GM12878 (cell line): Measurements from ENCODE around the gene ACVR1C. TPM values are rescaled to one million over a fixed set of nuclear protein-coding genes. Genes with fewer than 3 reads are reported as not detected.

Experiments
- ATAC-seq: fragments of 200-7000 bp; cut with Tn5 transposase; 3 replicates; pipeline ENCODE4 v1.9.1; 2020; ENCODE audit warnings: mild to moderate bottlenecking, moderate library complexity
- BruUV-seq: library from RNA; stranded (reverse); fragments of 400-500 nt; replicated peaks from 2 replicates; lab custom pipeline; 2021; lab: Mats Ljungman, UMichigan
- CTCF ChIA-PET: fragments of 300-600 bp; sonication (Branson Sonifier 250); formaldehyde crosslinking; extraction: SDS; loops from one replicate; lab custom pipeline; 2021; ENCODE audit warnings: inconsistent platforms; lab: Yijun Ruan, JAX
- POLR2A ChIA-PET: fragments of 350-600 bp; formaldehyde crosslinking; extraction: SDS; loops from one replicate; lab custom pipeline; 2021; ENCODE audit warnings: inconsistent platforms; lab: Charles Lee
- RAD21 ChIA-PET: fragments of 300-600 bp; sonication (Branson Sonifier 250); formaldehyde crosslinking; loops from one replicate; lab custom pipeline; 2023; ENCODE audit warnings: antibody characterized with exemption; ENCODE audit not compliant: unreplicated experiment; lab: Charles Lee
- SMC1A ChIA-PET: fragments of 300-600 bp; sonication (Branson Sonifier 250); formaldehyde crosslinking; loops from one replicate; lab custom pipeline; 2023; ENCODE audit not compliant: unreplicated experiment, uncharacterized antibody; lab: Charles Lee
- DNase-seq: peaks from one replicate; pipeline ENCODE4 v3.0.0-alpha.2; 2011; ENCODE audit warnings: low read depth, low spot score
- FAIRE-seq: peaks from 3 replicates; lab custom pipeline; 2011; peaks lifted over from hg19 to GRCh38; lab: Jason Lieb, UNC
- H2AFZ ChIP-seq: 2 replicates; pipeline ENCODE4 v1.6.0; 2011; ENCODE audit warnings: low read depth, low read length, control low read depth; ENCODE audit not compliant: control insufficient read depth
- H3K27ac ChIP-seq: 2 replicates; pipeline ENCODE4 v1.5.1; 2011; ENCODE audit warnings: control low read depth; ENCODE audit not compliant: control insufficient read depth, insufficient read depth
- H3K27me3 ChIP-seq, 2 experiments: replicated peaks in 1 of 2; 2 replicates each; pipeline versions ENCODE4 v1.6.0 to v1.6.1; 2011; ENCODE audit warnings: low read length in 1 of 2; ENCODE audit not compliant: control insufficient read depth in 2 of 2, insufficient read depth in 2 of 2
- H3K36me3 ChIP-seq, 2 experiments: 2 replicates each; pipeline ENCODE4 v1.5.1; 2011; ENCODE audit warnings: low read length in 1 of 2; ENCODE audit not compliant: control insufficient read depth in 2 of 2, insufficient read depth in 2 of 2
- H3K4me1 ChIP-seq: 2 replicates; pipeline ENCODE4 v1.6.1; 2011; ENCODE audit warnings: mild to moderate bottlenecking, low read length, moderate library complexity, mixed read lengths; ENCODE audit not compliant: control insufficient read depth, insufficient read depth
- H3K4me2 ChIP-seq: 2 replicates; pipeline ENCODE4 v1.6.0; 2011; ENCODE audit warnings: control low read depth; ENCODE audit not compliant: control insufficient read depth, insufficient read depth
- H3K4me3 ChIP-seq: fragments of 200-600 bp; sonication (generic); 2 replicates; pipeline ENCODE4 v1.5.1; 2016
- H3K79me2 ChIP-seq: 2 replicates; pipeline ENCODE4 v1.6.0; 2011; ENCODE audit warnings: low read length; ENCODE audit not compliant: control insufficient read depth, insufficient read depth
- H3K9ac ChIP-seq: 2 replicates; pipeline ENCODE4 v1.8.0; 2011; ENCODE audit warnings: low read length, control low read depth, mixed read lengths; ENCODE audit not compliant: control insufficient read depth, insufficient read depth
- H3K9me3 ChIP-seq: replicated peaks from 3 replicates; pipeline ENCODE4 v1.5.1; 2011; ENCODE audit warnings: mild to moderate bottlenecking, low read length; ENCODE audit not compliant: control insufficient read depth, insufficient read depth
- H4K20me1 ChIP-seq: 2 replicates; pipeline ENCODE4 v1.6.0; 2011; ENCODE audit not compliant: control insufficient read depth, insufficient read depth
- NBN ChIP-seq: fragments of 450-650 bp; IDR thresholded peaks from 2 replicates; pipeline ENCODE4 v1.6.1; 2016
- RB1 ChIP-seq: fragments of 450-650 bp; formaldehyde crosslinking; IDR thresholded peaks from 2 replicates; pipeline ENCODE4 v1.6.1; 2017; ENCODE audit warnings: mild to moderate bottlenecking, borderline replicate concordance
- SIX5 ChIP-seq: IDR thresholded peaks from 2 replicates; pipeline ENCODE4 v1.6.1; 2011; ENCODE audit warnings: mild to moderate bottlenecking, low read depth, low read length, moderate library complexity; ENCODE audit not compliant: severe bottlenecking
- STAT1 ChIP-seq: fragments of 450-650 bp; conservative IDR thresholded peaks from 2 replicates; pipeline ENCODE4 v1.6.1; 2014; ENCODE audit warnings: antibody characterized with exemption, mild to moderate bottlenecking
- YY1 ChIP-seq: IDR thresholded peaks from 2 replicates; pipeline ENCODE4 v1.6.1; 2011; ENCODE audit warnings: low read depth, mild to moderate bottlenecking, low read length
- WGBS: methylation state at CpG from one replicate; pipeline ENCODE4 v1.1.6; 2016; ENCODE audit warnings: low lambda C conversion rate; ENCODE audit not compliant: insufficient replicate concordance, insufficient coverage; ENCODE audit errors: missing lambda C conversion rate; 5-methylcytosine and 5-hydroxymethylcytosine counted together
- in situ Hi-C: fragments of 300-500 bp; cut with MboI; formaldehyde crosslinking; loops from 9 replicates; pipeline ENCODE4 v1.14.3; 2018; ENCODE audit warnings: mixed read lengths
- intact Hi-C: fragments of 100-400 bp; cut with micrococcal nuclease; formaldehyde crosslinking; loops from one replicate; pipeline ENCODE4 v1.14.2; 2022; ENCODE audit not compliant: unreplicated experiment
- polyA plus RNA-seq, 11 experiments: library from polyadenylated mRNA; depleted of rRNA in 4 of 11; unstranded in 6 of 11; stranded (reverse) in 5 of 11; fragments of >200 nt; fragmentation: Nextera tagmentation in 4 of 11; fragmentation: Illumina TruSeq in 1 of 11; extraction: Ambion mirVana in 4 of 11; extraction: Trizol in 1 of 11; gene quantifications; 1 replicate in 1 of 11; 2 replicates in 10 of 11; pipeline versions ENCODE4 v1.2.1 to v1.2.3, GENCODE V29; 2011 to 2016; ENCODE audit warnings: inconsistent platforms in 2 of 11, missing spikeins in 2 of 11, low read depth in 1 of 11
- total RNA-seq, 4 experiments: library from RNA; depleted of rRNA in 3 of 4; stranded (reverse); fragments of >200 nt in 3 of 4; fragmentation: Illumina TruSeq in 1 of 4; extraction: Trizol in 1 of 4; gene quantifications; 2 replicates each; pipeline versions ENCODE4 v1.2.1 to v1.2.3, GENCODE V29; 2013 to 2021
- TF ChIP-seq, protein P1 (sequence below): fragments of 450-650 bp; IDR thresholded peaks from 2 replicates; pipeline ENCODE4 v1.6.1; 2014; ENCODE audit warnings: mild to moderate bottlenecking
- TF ChIP-seq, protein P2 (sequence below): fragments of 150-350 bp; IDR thresholded peaks from 2 replicates; pipeline ENCODE4 v1.6.1; 2016; ENCODE audit warnings: low read depth, low read length
- TF ChIP-seq, protein P3 (sequence below): IDR thresholded peaks from 2 replicates; pipeline ENCODE4 v1.6.1; 2011; ENCODE audit warnings: borderline replicate concordance, low read depth, mild to moderate bottlenecking, moderate library complexity, low read length; ENCODE audit not compliant: insufficient read depth, poor library complexity, severe bottlenecking

ACVR1C gene
- total and polyA plus RNA-seq, 10 of the 15 experiments (the other 5 are each of a cell fraction or from before 2014, with no cell fraction given) = not detected

DNA sequence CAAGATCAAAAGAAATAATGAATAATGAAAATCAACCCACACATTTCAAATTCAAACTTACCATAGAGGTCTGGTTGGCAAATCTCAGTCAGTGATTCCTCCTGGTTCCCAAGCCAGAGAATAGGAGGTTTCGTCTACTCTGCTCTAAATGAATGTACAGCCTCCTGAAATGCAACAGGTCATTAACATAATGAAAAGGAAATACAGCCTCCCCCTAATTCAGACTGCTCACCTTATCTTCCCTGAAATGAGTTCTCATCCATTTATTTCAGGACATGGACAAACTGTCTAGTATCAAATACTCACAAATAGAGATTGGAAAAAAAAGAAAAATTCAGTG lies 141.4 kb downstream of the ACVR1C start:
- no peak for ATAC-seq
- Histone ChIP-seq H3K4me1 (no peaks in the 10 kb centered on the region), H3K27me3 (no peaks in the 10 kb centered on the region), H3K27ac (no peak overlapping the region), H3K36me3 (no peaks in the 10 kb centered on the region), H3K9me3 (no peaks in the 10 kb centered on the region), H3K4me3 (no peak overlapping the region), H3K79me2 (no peaks in the 10 kb centered on the region), H3K9ac (no peak overlapping the region), H4K20me1 (no peaks in the 10 kb centered on the region), H3K4me2 (no peak overlapping the region), H2AFZ (no peak overlapping the region)
- TF ChIP-seq RB1 (no peak), STAT1 (no peak), NBN (no peak), YY1 (no peak), SIX5 (no peak)
- TF ChIP-seq, protein P1, sequence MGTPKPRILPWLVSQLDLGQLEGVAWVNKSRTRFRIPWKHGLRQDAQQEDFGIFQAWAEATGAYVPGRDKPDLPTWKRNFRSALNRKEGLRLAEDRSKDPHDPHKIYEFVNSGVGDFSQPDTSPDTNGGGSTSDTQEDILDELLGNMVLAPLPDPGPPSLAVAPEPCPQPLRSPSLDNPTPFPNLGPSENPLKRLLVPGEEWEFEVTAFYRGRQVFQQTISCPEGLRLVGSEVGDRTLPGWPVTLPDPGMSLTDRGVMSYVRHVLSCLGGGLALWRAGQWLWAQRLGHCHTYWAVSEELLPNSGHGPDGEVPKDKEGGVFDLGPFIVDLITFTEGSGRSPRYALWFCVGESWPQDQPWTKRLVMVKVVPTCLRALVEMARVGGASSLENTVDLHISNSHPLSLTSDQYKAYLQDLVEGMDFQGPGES = no peak
- TF ChIP-seq, protein P2, sequence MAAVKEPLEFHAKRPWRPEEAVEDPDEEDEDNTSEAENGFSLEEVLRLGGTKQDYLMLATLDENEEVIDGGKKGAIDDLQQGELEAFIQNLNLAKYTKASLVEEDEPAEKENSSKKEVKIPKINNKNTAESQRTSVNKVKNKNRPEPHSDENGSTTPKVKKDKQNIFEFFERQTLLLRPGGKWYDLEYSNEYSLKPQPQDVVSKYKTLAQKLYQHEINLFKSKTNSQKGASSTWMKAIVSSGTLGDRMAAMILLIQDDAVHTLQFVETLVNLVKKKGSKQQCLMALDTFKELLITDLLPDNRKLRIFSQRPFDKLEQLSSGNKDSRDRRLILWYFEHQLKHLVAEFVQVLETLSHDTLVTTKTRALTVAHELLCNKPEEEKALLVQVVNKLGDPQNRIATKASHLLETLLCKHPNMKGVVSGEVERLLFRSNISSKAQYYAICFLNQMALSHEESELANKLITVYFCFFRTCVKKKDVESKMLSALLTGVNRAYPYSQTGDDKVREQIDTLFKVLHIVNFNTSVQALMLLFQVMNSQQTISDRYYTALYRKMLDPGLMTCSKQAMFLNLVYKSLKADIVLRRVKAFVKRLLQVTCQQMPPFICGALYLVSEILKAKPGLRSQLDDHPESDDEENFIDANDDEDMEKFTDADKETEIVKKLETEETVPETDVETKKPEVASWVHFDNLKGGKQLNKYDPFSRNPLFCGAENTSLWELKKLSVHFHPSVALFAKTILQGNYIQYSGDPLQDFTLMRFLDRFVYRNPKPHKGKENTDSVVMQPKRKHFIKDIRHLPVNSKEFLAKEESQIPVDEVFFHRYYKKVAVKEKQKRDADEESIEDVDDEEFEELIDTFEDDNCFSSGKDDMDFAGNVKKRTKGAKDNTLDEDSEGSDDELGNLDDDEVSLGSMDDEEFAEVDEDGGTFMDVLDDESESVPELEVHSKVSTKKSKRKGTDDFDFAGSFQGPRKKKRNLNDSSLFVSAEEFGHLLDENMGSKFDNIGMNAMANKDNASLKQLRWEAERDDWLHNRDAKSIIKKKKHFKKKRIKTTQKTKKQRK = no peak
- TF ChIP-seq, protein P3, sequence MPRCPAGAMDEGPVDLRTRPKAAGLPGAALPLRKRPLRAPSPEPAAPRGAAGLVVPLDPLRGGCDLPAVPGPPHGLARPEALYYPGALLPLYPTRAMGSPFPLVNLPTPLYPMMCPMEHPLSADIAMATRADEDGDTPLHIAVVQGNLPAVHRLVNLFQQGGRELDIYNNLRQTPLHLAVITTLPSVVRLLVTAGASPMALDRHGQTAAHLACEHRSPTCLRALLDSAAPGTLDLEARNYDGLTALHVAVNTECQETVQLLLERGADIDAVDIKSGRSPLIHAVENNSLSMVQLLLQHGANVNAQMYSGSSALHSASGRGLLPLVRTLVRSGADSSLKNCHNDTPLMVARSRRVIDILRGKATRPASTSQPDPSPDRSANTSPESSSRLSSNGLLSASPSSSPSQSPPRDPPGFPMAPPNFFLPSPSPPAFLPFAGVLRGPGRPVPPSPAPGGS = no peak
- intact Hi-C loops (no loop called here), in situ Hi-C loops (no loop called here)
- DNase-seq = no peak
- CTCF ChIA-PET = interaction anchor here (1.2 to 10.9 kb wide), 6 partner anchors 11 to 183 kb away, joined by 3 to 174 read pairs (median 10); partner anchors contain the start of gene ERMN
- SMC1A ChIA-PET = interaction anchor here (0.7 to 10.9 kb wide), 5 partner anchors 7 to 183 kb away, joined by 4 to 165 read pairs (median 93); partner anchors contain the start of gene ERMN
- WGBS = 87% methylated on average over 1 of the region's 1 CpG
- POLR2A ChIA-PET = no interaction called here
- no peak for FAIRE-seq
- BruUV-seq = no TSS peak
- RAD21 ChIA-PET = interaction anchor here (0.8 to 8.1 kb wide), 5 partner anchors 17 to 223 kb away, joined by 3 to 81 read pairs (median 4); no protein-coding TSS in a partner anchor
